Parathyroid adenoma (tissue), 2 donors: ENCODE data around the gene HOMER3.

Source experiments
- H2AFZ ChIP-seq: fragments of 300-600 bp; sonication (generic); one replicate; pipeline ENCODE4 v1.7.0; 2017; ENCODE audit warnings: antibody characterized with exemption, mild to moderate bottlenecking
- H3K27ac ChIP-seq: fragments of 300-600 bp; sonication (generic); one replicate; pipeline ENCODE4 v1.7.0; 2017
- H3K27me3 ChIP-seq: fragments of 300-600 bp; sonication (generic); one replicate; pipeline ENCODE4 v1.7.0; 2017; ENCODE audit warnings: low read length; ENCODE audit not compliant: control insufficient read depth, insufficient read depth
- H3K36me3 ChIP-seq: fragments of 300-600 bp; sonication (generic); one replicate; pipeline ENCODE4 v1.7.0; 2017; ENCODE audit warnings: low read length; ENCODE audit not compliant: control insufficient read depth, insufficient read depth
- H3K4me1 ChIP-seq: fragments of 300-600 bp; sonication (generic); one replicate; pipeline ENCODE4 v1.7.0; 2017; ENCODE audit warnings: control low read depth
- H3K4me2 ChIP-seq: fragments of 300-600 bp; sonication (generic); one replicate; pipeline ENCODE4 v1.7.0; 2017; ENCODE audit warnings: low read length
- H3K4me3 ChIP-seq: fragments of 300-600 bp; sonication (generic); one replicate; pipeline ENCODE4 v1.7.0; 2017; ENCODE audit warnings: low read depth, low read length
- H3K79me2 ChIP-seq: fragments of 300-600 bp; sonication (generic); one replicate; pipeline ENCODE4 v1.7.0; 2017; ENCODE audit warnings: control low read depth
- H3K9ac ChIP-seq: fragments of 300-600 bp; sonication (generic); one replicate; pipeline ENCODE4 v1.7.0; 2017; ENCODE audit warnings: mild to moderate bottlenecking
- H3K9me3 ChIP-seq: fragments of 300-600 bp; sonication (generic); one replicate; pipeline ENCODE4 v1.7.0; 2017; ENCODE audit warnings: low read length; ENCODE audit not compliant: control insufficient read depth
- TF ChIP-seq, protein P1 (sequence below): fragments of 300-600 bp; sonication (generic); IDR thresholded peaks from one replicate; pipeline ENCODE4 v1.7.0; 2017; ENCODE audit warnings: antibody characterized with exemption, mild to moderate bottlenecking
- donor health status: primary hyperparathyroidism.

Gene HOMER3

DNA sequence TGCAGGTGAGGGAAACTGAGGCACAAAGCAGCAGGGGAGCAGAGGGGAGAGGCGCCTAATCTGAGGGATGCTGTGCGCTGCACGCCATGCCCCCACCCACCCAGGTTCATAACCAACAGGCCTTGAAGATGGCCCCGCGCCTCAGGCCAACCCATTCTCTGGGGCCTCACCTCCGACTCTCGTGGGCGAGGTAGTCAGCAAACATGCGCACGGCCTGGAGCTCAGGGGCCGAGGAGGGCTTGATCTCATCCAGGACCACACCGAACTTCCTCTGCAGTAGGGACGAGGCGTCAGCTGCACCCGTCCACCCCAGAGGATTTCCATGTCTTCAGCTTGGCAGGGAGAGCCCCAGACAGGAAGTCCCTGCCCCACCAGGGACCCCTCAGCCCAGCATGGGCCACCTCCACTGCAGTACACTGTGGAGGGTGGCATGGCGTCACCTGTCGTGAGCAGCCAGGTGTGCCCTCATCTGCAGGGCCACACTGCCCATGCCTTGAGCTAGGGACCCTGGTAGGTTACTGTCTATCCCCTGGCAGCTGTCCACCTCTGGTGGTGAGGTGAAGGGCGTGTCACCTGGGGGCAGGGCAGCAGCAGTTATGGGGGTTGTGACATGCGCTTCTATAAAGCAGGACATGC is 30.1 kb downstream of the HOMER3 start:
- Histone ChIP-seq H3K36me3 (no peaks in the 10 kb centered on the region), H3K79me2 (peaks cover 52% of the 10 kb centered on the region), H3K9ac (no peak overlapping the region), H3K27me3 (no peaks in the 10 kb centered on the region), H3K9me3 (no peaks in the 10 kb centered on the region), H3K4me3 (no peak overlapping the region), H2AFZ (no peak overlapping the region), H3K27ac (no peak overlapping the region), H3K4me2 (no peak overlapping the region), H3K4me1 (no peaks in the 10 kb centered on the region)
- TF ChIP-seq, protein P1, sequence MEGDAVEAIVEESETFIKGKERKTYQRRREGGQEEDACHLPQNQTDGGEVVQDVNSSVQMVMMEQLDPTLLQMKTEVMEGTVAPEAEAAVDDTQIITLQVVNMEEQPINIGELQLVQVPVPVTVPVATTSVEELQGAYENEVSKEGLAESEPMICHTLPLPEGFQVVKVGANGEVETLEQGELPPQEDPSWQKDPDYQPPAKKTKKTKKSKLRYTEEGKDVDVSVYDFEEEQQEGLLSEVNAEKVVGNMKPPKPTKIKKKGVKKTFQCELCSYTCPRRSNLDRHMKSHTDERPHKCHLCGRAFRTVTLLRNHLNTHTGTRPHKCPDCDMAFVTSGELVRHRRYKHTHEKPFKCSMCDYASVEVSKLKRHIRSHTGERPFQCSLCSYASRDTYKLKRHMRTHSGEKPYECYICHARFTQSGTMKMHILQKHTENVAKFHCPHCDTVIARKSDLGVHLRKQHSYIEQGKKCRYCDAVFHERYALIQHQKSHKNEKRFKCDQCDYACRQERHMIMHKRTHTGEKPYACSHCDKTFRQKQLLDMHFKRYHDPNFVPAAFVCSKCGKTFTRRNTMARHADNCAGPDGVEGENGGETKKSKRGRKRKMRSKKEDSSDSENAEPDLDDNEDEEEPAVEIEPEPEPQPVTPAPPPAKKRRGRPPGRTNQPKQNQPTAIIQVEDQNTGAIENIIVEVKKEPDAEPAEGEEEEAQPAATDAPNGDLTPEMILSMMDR = no peak

DNA sequence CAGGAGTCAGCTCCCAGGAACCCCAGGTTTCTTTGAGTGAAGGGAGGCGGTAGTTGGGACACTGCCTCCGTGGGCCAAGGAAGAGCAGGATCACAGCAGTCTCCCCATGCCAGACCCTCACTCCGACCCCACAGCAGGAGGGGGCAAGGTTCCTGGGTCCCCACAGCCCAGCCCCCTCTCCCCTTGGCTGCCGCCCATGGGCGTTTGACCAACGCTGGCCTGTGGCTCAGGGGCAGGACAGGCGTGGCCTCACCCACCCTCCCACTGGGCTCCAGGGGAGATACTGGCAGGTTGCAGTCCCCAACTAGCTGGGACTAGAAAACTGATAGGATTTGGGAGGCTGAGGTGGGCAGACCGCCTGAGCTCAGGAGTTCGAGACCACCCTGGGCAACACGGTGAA is 31.0 kb downstream of the HOMER3 start:
- H2AFZ ChIP-seq = no peak overlapping the region
- TF ChIP-seq, protein P1 = no peak
- H3K27ac ChIP-seq = no peak overlapping the region

DNA sequence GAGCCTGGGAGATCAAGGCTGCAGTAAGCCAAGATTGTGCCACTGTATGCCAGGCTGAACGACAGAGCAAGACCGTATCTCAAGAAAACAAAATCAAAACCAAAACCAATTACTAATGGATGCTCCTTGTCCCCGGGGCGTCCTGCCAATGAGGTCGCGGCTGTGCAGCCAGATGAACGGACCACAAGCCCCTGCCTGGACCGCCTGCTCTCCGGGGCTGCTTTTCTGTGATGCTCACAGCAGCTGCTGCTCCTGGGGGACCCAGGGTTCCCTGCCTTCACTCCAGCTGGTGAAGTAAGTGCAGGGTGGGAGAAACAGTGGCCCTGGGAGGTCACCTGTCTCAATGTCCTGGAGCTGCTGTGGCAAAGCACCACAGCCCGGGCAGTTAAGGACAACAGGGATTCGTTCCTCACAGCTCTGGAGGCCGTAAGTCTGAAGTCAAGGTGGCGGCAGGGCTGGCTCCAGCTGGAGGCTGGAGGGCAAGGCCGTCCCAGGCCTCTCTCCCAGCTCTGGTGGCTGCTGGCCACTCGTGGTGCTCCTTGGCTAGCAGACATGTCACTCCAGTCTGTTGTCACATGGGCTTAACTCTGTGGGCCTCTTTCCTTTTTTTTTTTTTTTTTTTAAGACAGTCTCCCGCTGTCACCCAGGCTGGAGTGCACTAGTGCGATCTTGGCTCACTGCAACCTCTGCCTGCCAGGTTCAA is 31.9 kb downstream of the HOMER3 start:
- H3K27ac ChIP-seq = no peak overlapping the region
- no peak overlapping the region for H3K9ac ChIP-seq
- TF ChIP-seq, protein P1 = no peak
- no peaks in the 10 kb centered on the region for H3K36me3 ChIP-seq
- H2AFZ ChIP-seq = no peak overlapping the region
- no peak overlapping the region for H3K4me2 ChIP-seq
- H3K79me2 ChIP-seq = peaks cover 45% of the 10 kb centered on the region
- H3K4me1 ChIP-seq = no peaks in the 10 kb centered on the region
- H3K4me3 ChIP-seq = no peak overlapping the region
- H3K27me3 ChIP-seq = no peaks in the 10 kb centered on the region
- no peaks in the 10 kb centered on the region for H3K9me3 ChIP-seq

More for the DNA sequence above, 31.0 kb downstream of the HOMER3 start:
- Histone ChIP-seq H3K9ac (no peak overlapping the region), H3K4me1 (no peaks in the 10 kb centered on the region), H3K79me2 (peaks cover 53% of the 10 kb centered on the region), H3K9me3 (no peaks in the 10 kb centered on the region), H3K27me3 (no peaks in the 10 kb centered on the region), H3K4me2 (no peak overlapping the region), H3K36me3 (no peaks in the 10 kb centered on the region), H3K4me3 (no peak overlapping the region)

DNA sequence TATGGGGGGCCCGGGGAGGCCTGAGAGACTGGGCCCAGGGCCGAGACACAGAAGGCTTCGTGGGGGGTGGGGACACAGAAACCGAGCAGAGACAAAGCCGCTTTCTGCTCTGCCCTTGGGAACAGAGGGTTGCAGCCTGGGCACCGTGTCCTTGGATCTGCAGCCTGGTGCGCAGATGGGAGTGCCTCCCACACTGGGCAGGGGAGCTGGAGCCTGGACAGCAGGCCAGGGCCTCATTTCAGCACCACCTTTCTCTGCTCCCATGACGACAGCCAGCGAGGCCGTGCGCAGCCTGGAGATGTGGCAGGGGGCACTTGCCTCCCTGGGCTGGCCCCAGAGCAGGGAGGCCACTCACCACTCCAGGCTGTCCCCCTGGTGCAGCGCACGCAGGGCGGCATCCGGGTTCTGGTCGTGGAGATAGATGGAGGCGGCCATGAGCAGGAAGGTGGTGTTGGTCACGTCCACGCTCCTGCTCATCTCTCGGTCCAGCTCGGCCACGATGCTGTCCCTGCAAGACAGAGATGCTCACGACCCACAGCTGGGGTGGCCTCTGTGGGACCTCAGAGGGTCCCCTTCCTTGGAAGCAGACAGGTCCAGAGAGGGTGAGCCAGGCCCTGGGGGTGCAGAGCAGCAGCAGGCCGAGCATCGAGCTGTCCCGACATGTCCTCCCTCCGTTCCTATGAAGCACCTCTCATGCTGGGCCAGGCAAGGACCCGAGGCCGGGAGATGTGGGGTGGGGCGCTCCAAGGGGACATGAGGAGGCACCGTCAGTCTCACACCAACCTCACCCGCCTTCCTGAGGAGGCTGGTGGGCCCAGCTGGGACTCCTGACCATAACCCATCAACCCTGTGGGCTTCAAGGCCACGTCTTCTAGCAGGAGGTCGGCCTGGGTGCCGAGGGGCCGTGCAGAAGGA is 34.2 kb downstream of the HOMER3 start:
- no peak overlapping the region for H2AFZ ChIP-seq
- no peaks in the 10 kb centered on the region for H3K36me3 ChIP-seq
- H3K9me3 ChIP-seq = no peaks in the 10 kb centered on the region
- no peaks in the 10 kb centered on the region for H3K27me3 ChIP-seq
- no peaks in the 10 kb centered on the region for H3K4me1 ChIP-seq
- no peak overlapping the region for H3K4me2 ChIP-seq
- H3K4me3 ChIP-seq = no peak overlapping the region
- TF ChIP-seq, protein P1 = no peak
- H3K9ac ChIP-seq = no peak overlapping the region
- peaks cover 26% of the 10 kb centered on the region for H3K79me2 ChIP-seq
- H3K27ac ChIP-seq = no peak overlapping the region
